Endothelial cell of umbilical vein (primary cell): ENCODE data around the gene BCAS4.

Experiments
- CTCF ChIP-seq, 2 donors: IDR thresholded peaks; 1 replicate in 1 of 2; 2 replicates in 1 of 2; pipeline ENCODE4 v1.5.1; 2011; ENCODE audit warnings: low read length in 2 of 2, mild to moderate bottlenecking in 2 of 2, moderate library complexity in 2 of 2, control low read depth in 1 of 2, inconsistent platforms in 1 of 2, low read depth in 1 of 2; ENCODE audit not compliant: insufficient read depth in 1 of 2; ENCODE audit errors: extremely low read depth in 1 of 2
- EZH2 ChIP-seq: IDR thresholded peaks from 2 replicates; pipeline ENCODE4 v1.6.1; 2012; ENCODE audit warnings: borderline replicate concordance, low read depth, mild to moderate bottlenecking, moderate library complexity, low read length, inconsistent platforms; ENCODE audit not compliant: severe bottlenecking
- JUN ChIP-seq: IDR thresholded peaks from 2 replicates; pipeline ENCODE4 v1.6.1; 2011; ENCODE audit warnings: borderline replicate concordance, low read depth; ENCODE audit not compliant: insufficient read length, insufficient read depth
- MAX ChIP-seq: IDR thresholded peaks from 2 replicates; pipeline ENCODE4 v1.6.1; 2011; ENCODE audit not compliant: insufficient read depth, insufficient read length
- POLR2A ChIP-seq: IDR thresholded peaks from 2 replicates; pipeline ENCODE4 v1.6.1; 2012; ENCODE audit warnings: low read depth, mild to moderate bottlenecking, control low read depth, low read length

- TF ChIP-seq MAX = no peak
- no peak for TF ChIP-seq CTCF (IDR thresholded peaks at IDR 0.05; ENCODE audit: extremely low read depth in 1 of 2, insufficient read depth in 1 of 2, low read depth in 1 of 2, low read length in 2 of 2)
- no peak for TF ChIP-seq POLR2A
- TF ChIP-seq JUN = no peak
- no peak for TF ChIP-seq EZH2
Measured at GRCh38 chr20:50901301-50901700, 106.4 kb downstream of the BCAS4 start.
